Mononuclear cell (primary cell): ENCODE measurements around the gene NEK5. TPM values are rescaled to one million over a fixed set of nuclear protein-coding genes. Genes with fewer than 3 reads are reported as not detected.
"Not testable (repeated sequence)": the region's sequence is repeated elsewhere in the genome, so short reads cannot be mapped to it uniquely, and the experiment has no call there.

Experiments
- H3K27me3 ChIP-seq: 2 replicates; pipeline ENCODE4 v1.6.0; 2011; ENCODE audit warnings: low read length, control low read depth; ENCODE audit not compliant: insufficient read depth
- H3K4me1 ChIP-seq: 2 replicates; pipeline ENCODE4 v1.5.1; 2011; ENCODE audit warnings: mild to moderate bottlenecking, low read length, control low read depth; ENCODE audit not compliant: insufficient read depth
- H3K4me3 ChIP-seq: 2 replicates; pipeline ENCODE4 v1.5.1; 2011; ENCODE audit warnings: mild to moderate bottlenecking, low read length, moderate library complexity
- H3K9me3 ChIP-seq: 2 replicates; pipeline ENCODE4 v1.5.1; 2011; ENCODE audit warnings: low read depth, mild to moderate bottlenecking, control low read depth, low read length
- total RNA-seq: library from RNA; depleted of rRNA; stranded (reverse); fragments of >200 nt; gene quantifications from one replicate; pipeline ENCODE4 v1.2.3, GENCODE V29; 2012

The NEK5 gene
- total RNA-seq, 1 donor = under 0.01 TPM

DNA sequence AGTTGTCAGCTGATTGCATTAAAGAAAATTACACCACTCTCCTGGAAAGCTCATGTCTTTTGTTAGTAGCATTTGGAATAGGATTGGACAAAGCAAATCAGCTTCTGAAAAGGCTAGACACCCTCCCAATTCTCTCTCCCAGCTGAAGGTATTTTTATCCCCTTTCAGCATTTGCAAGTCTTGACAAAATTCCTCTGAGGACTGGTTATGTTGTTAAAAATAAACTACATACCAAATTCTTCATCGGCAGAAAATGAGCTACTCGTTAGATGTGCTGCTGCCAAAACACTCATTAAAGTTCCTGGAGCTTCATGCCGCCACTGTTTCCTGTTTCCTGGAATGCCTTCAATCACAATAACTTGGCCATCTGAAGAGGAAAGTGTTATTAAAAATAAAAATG, 67.3 kb downstream of the NEK5 start:
- no peaks in the 10 kb centered on the region for H3K9me3 ChIP-seq
- no peaks in the 10 kb centered on the region for H3K27me3 ChIP-seq
- no peaks in the 10 kb centered on the region for H3K4me1 ChIP-seq
- no peak overlapping the region for H3K4me3 ChIP-seq

DNA sequence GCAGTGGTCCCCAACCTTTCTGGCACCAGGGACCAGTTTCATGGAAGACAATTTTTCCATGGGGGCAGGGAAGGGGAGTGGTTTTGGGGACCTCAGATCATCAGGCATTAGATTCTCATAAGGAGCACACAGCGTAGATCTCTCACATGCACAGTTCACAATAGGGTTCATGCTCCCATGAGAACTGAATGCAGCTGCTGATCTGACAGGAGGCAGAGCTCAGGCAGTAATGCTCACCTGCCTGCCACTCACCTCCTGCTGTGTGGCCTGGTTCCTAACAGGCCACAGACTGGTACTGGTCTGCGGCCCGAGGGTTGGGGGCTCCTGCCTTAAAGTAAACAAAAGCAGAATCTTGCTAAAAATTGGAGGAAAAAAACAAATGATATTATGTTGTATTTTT, 67.8 kb downstream of the NEK5 start:
- H3K27me3 ChIP-seq, H3K4me1 ChIP-seq, H3K4me3 ChIP-seq, H3K9me3 ChIP-seq: not testable (repeated sequence)

DNA sequence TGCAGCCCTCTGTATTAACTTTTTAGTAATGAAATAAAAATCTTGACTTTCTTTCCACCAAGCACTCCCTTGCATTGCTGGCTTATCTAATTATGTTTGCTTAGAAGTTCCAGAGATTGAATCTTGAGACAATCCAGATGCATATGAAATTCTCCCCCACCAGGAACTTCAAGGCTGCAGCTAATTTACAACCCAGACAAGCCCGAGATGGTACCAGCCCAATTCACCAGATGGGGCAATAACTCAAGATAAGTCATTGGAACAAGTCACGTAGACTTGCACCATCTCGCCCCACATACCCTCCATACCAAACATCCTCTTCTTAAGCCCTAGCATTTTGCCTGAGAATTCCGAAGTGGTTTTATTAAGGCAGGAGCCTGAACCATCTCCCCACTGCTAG, 75.4 kb downstream of the NEK5 start:
- Histone ChIP-seq H3K9me3 (no peaks in the 10 kb centered on the region), H3K4me3 (no peak overlapping the region), H3K4me1 (no peaks in the 10 kb centered on the region), H3K27me3 (no peaks in the 10 kb centered on the region)

DNA sequence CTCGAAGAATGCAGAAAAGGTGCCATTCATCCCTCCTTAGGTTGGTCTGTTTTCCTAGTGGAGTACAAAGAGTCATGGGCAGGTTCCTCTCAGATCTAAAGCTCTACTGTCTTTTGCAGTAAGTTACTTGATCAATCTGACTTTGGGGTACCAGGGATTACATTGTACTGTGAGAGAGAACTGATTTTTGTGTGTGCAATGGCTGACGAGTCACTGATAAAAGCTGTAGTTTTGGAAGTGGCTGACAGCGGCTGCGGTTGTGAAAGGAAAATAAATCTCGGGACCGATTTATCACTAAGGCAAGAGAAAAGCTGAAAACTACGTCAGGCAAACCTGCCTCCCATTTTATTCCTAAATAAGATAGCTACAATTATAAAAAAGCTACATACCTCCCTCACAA, 77.5 kb downstream of the NEK5 start:
- H3K9me3 ChIP-seq = no peaks in the 10 kb centered on the region
- H3K4me3 ChIP-seq = no peak overlapping the region
- H3K27me3 ChIP-seq = no peaks in the 10 kb centered on the region
- no peaks in the 10 kb centered on the region for H3K4me1 ChIP-seq

DNA sequence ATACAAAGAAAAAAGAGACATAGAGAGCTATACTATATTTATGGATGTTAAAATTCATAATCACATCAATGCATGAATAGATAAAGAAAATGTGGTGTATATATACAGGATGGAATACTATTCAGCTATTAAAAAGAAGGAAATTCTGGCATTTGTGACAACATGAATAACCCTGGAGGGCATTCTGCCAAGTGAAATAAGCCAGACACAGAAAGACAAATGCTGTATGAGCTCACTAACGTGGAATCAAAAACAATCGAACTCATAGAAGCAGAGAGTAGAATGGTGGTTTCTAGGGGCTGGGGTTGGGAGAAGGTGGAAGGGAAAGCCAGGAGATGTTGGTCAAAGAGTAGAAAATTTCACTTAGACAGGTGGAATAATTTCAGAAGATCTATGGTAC, 80.4 kb downstream of the NEK5 start:
- Histone ChIP-seq H3K27me3 (no peaks in the 10 kb centered on the region), H3K4me1 (no peaks in the 10 kb centered on the region), H3K4me3 (no peak overlapping the region), H3K9me3 (no peaks in the 10 kb centered on the region)

DNA sequence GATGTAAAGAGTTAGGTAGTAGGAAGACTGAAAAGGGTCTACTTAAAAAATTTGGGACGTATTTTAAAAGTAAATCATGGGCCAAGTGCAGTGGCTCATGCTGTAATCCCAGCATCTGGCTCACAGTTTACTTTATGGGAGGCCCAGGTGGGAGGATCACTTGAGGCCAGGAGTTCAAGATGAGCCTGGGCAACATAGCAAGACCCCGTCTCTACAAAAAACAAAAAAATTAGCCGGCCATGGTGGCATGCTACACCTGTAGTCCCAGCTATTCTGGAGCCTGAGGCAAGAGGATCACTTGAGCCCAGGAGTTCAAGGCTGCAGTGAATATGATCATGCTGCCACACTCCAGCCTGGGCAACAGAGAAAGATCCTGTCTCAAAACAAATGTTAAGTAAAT, 81.4 kb downstream of the NEK5 start:
- Histone ChIP-seq H3K27me3 (no peaks in the 10 kb centered on the region), H3K4me3 (no peak overlapping the region), H3K9me3 (no peaks in the 10 kb centered on the region), H3K4me1 (no peaks in the 10 kb centered on the region)

DNA sequence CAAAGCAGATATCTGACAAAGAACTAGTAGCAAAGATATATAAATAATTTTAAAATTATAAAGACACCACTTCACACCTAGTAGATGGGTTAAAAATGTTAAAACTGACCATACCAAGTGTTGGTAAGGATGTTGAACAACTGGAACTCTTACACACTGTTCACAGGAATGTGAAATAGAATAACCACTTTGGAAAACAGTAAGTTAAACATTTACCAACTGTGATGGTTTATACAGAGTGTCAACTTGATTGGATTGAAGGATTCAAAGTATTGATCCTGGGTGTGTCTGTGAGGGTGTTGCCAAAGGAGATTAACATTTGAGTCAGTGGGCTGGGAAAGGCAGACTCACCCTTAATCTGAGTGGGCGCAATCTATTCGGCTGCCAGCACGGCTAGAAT, 85.2 kb downstream of the NEK5 start:
- H3K4me1 ChIP-seq = no peaks in the 10 kb centered on the region
- no peak overlapping the region for H3K4me3 ChIP-seq
- H3K27me3 ChIP-seq = no peaks in the 10 kb centered on the region
- no peaks in the 10 kb centered on the region for H3K9me3 ChIP-seq

DNA sequence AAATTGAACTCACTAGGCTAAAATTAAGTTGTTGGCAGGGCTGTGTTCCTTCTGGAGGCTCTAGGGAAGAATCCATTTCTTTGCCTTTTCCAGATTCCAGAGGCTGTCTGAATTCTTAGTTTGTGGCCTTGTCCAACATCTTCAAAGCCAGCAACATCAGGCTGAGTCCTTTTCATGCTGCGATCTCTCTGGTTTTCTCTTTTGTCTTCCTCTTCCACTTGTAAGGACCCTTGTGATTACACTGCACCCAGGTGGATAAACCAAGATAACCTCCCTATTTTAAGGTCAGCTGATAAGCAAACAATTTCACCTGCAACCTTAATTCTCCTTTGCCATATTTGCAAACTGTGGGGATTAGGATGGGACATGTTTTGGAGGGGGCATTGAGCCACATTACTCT, 92.8 kb downstream of the NEK5 start:
- Histone ChIP-seq H3K4me1 (no peaks in the 10 kb centered on the region), H3K27me3 (no peaks in the 10 kb centered on the region), H3K9me3 (no peaks in the 10 kb centered on the region), H3K4me3 (no peak overlapping the region)

DNA sequence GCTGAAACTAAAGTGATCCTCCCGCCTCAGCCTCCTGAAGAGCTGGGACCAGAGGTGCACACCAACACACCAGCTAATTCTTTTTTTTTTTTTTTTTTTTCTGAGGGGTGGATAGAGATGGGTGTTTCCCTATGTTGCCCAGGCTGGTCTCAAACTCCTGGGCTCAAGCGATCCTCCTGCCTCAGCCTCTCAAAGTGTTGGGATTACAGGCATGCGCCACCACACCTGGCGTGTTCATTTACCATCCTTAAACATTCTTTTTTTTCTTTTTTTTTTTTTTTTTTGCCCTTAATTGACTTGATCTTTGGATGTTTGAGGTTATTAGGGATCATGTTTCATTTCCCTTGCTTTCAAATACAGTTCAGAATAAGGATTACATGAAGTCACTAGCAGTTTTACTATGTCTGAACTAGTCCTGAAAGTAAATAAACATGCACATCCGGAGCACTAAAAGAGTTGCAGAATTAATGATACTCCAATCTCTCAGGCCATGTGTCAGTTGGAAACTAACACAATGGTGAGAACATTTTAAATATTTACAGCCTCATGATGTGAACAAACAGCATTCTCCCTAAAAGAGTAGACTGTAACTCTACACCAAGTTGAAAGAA, 94.2 kb downstream of the NEK5 start:
- Histone ChIP-seq H3K27me3 (no peaks in the 10 kb centered on the region), H3K4me3 (no peak overlapping the region), H3K4me1 (no peaks in the 10 kb centered on the region), H3K9me3 (no peaks in the 10 kb centered on the region)

DNA sequence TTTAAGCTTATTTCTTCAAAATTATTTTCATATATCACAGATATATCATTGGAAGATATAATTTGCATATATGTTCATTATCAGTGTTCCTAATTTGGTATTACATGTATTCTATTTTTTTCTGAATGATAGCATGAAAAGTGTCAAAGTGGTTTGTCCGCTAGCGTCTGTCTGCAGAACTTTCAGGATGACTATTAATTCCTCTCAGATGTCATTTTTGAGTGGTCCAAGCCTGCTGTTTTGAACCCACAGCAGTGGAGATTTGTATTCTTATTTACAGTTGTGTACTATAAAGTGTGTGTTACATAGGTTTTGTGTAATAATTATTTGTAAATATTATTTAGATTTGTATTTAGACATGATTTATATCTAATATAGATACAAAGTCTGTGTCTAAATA, 95.8 kb downstream of the NEK5 start:
- Histone ChIP-seq H3K9me3 (no peaks in the 10 kb centered on the region), H3K27me3 (no peaks in the 10 kb centered on the region), H3K4me3 (no peak overlapping the region), H3K4me1 (no peaks in the 10 kb centered on the region)

DNA sequence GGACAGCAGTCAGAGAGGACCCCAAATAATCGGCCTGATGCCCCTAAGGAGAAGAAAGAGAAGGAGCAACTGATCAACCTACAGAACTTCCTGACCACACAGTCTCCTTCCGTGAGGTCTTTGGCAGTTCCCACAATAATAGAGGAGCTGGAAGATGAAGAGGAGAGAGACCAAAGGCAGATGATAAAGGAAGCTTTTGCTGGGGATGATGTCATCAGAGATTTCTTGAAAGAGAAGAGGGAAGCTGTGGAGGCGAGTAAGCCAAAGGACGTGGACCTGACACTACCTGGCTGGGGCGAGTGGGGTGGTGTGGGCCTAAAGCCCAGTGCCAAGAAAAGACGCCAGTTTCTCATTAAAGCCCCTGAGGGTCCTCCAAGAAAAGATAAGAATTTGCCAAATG, 98.5 kb downstream of the NEK5 start:
- H3K9me3 ChIP-seq, H3K4me1 ChIP-seq, H3K4me3 ChIP-seq, H3K27me3 ChIP-seq: not testable (repeated sequence)

DNA sequence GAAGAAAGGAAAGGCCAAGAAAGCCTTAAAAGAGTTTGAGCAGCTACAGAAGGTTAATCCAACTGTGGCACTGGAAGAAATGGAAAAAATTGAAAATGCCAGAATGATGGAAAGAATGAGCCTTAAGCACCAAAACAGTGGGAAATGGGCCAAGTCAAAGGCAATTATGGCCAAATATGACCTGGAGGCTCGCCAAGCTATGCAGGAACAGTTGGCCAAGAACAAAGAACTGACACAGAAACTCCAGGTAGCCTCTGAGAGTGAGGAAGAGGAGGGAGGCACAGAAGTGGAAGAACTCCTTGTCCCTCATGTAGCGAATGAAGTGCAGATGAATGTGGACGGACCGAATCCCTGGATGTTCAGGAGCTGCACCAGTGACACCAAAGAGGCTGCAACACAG, 99.3 kb downstream of the NEK5 start:
- Histone ChIP-seq H3K4me3 (no peak overlapping the region), H3K4me1 (no peaks in the 10 kb centered on the region), H3K27me3 (no peaks in the 10 kb centered on the region), H3K9me3 (no peaks in the 10 kb centered on the region)

DNA sequence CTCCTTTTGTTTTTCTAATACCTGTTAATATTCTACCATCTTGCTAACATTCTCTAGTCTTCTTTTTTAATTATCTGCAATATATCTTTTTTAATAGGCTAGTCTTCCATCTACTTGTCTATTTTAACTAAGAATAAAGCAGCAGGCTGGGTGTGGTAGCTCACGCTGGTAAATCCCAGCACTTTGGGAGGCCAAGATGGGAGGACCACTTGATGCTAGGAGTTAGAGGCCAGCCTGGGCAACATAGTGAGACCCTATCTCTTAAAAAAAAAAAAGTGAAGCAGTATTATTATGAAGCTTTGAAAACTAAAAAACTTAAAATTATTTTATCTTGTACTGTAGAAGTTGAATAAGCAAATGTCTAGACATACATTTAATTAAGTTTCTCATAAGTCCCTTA, 101.0 kb downstream of the NEK5 start:
- Histone ChIP-seq H3K4me3 (no peak overlapping the region), H3K27me3 (no peaks in the 10 kb centered on the region)

DNA sequence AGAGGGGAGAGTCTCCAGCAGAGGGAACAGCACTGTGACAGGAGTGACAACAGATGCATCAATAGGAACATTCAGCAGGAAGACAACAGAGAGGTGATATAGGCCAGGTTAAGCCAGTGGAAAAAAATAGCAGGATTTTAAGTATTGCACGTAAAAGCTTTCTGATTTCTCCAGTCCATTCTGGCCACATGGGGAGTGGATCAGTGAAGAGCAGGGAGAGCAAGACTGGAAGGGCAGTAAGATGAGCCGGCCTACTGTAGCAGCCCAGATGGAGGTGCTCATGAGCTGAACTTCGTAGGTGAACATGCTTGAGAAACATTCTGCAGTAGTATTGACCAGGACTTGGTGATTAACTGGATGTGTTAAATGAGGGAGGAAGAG, 102.6 kb downstream of the NEK5 start:
- Histone ChIP-seq H3K4me3 (no peak overlapping the region), H3K27me3 (no peaks in the 10 kb centered on the region), H3K4me1 (no peaks in the 10 kb centered on the region), H3K9me3 (no peaks in the 10 kb centered on the region)

More for the DNA sequence above, 101.0 kb downstream of the NEK5 start:
- H3K4me1 ChIP-seq = no peaks in the 10 kb centered on the region
- no peaks in the 10 kb centered on the region for H3K9me3 ChIP-seq

DNA sequence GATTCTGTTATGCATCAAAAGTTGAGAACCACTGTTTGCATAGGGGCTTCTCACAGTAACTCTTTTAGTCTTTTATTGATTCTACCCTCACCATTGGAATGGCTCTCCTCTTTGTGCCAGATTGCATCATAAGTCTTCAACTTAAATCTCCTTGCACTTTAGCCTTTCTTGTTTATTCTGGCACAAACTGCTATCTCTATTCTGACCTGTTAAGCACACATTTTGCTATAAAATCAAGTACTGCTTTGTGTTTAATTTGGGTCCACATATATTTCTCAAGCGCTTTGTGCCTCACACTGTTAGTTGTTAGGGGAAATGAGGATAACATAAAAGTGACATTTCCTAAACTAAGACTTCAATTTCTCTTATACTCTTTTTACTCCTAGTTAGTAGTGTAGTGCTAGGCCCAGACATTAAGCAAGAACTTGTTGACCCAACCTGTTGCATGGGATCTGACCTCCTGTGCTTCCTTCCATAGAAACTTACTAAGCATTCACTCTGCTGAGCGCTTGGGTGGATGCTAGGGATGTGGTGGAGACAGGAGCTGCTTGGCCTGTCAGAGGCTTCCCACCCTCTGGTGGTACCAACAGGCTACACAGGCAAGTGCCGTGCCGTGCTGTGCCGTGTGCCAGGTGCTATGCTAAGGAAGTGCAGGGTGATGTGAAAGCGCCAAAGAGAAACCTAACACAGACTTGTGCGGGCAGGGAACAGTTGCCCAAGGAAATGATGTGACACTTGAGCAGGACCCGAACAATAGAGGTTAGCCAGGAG, 103.2 kb downstream of the NEK5 start:
- no peaks in the 10 kb centered on the region for H3K4me1 ChIP-seq
- no peaks in the 10 kb centered on the region for H3K9me3 ChIP-seq
- no peak overlapping the region for H3K4me3 ChIP-seq
- H3K27me3 ChIP-seq = no peaks in the 10 kb centered on the region

DNA sequence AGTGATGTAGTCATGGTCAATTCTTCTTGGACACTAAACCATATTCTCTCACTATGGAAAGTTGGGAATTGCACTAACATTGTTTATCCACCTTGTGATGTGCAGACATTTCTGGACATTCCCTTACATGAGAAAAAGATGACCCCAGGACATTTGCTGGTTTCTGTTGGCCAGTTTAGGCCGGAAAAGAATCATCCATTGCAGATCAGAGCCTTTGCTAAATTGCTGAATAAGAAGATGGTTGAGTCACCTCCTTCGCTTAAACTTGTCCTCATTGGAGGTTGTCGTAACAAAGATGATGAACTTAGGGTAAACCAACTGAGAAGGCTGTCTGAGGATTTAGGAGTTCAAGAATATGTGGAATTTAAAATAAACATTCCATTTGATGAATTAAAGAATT, 104.4 kb downstream of the NEK5 start, which contains the start of gene UTP14C:
Gene UTP14C (plus strand): TSS at position 211 of the 400 bp plus-strand sequence. CDS start 4,114 bp downstream, outside the sequence.
- Histone ChIP-seq H3K4me1 (no peaks in the 10 kb centered on the region), H3K27me3 (no peaks in the 10 kb centered on the region), H3K9me3 (no peaks in the 10 kb centered on the region), H3K4me3 (no peak within 1 kb of the TSS)
